SU-DHL-6 (cell line): ENCODE results near the gene DPP9.

Experiments used
- H2AFZ ChIP-seq: fragments of 200-600 bp; sonication (generic); 2 replicates; pipeline ENCODE4 v1.6.1; 2014; ENCODE audit warnings: low read depth, mild to moderate bottlenecking, moderate library complexity, mixed read lengths, antibody characterized with exemption, low read length; ENCODE audit not compliant: severe bottlenecking
- H3F3A ChIP-seq: fragments of 200-600 bp; shearing (Covaris generic); 2 replicates; pipeline ENCODE4 v1.6.0; 2016; ENCODE audit warnings: antibody characterized with exemption, mild to moderate bottlenecking; ENCODE audit not compliant: insufficient read depth
- H3K27ac ChIP-seq: fragments of 200-600 bp; sonication (generic); 2 replicates; pipeline ENCODE4 v1.5.1; 2016; ENCODE audit warnings: low read depth, mild to moderate bottlenecking, low read length, moderate library complexity, mixed read lengths
- H3K27me3 ChIP-seq: fragments of 200-600 bp; sonication (generic), shearing (Covaris generic); 2 replicates; pipeline ENCODE4 v1.6.0; 2014; ENCODE audit warnings: mild to moderate bottlenecking, low read length
- H3K36me3 ChIP-seq: fragments of 200-600 bp; sonication (generic); 2 replicates; pipeline ENCODE4 v1.6.1; 2014; ENCODE audit warnings: mild to moderate bottlenecking, low read length, mixed read lengths
- H3K4me2 ChIP-seq: fragments of 300-600, 200-600 bp; shearing (Covaris generic), sonication (generic); 2 replicates; pipeline ENCODE4 v1.6.0; 2014; ENCODE audit warnings: low read length, low read depth, mild to moderate bottlenecking; ENCODE audit not compliant: poor library complexity, severe bottlenecking
- H3K4me3 ChIP-seq: fragments of 200-600 bp; sonication (generic); 2 replicates; pipeline ENCODE4 v1.5.1; 2014; ENCODE audit warnings: antibody characterized with exemption, low read length, mild to moderate bottlenecking, mixed read lengths; ENCODE audit not compliant: insufficient read depth, poor library complexity, severe bottlenecking
- H3K79me2 ChIP-seq: fragments of 200-600 bp; sonication (generic); 2 replicates; pipeline ENCODE4 v1.6.1; 2014; ENCODE audit warnings: mild to moderate bottlenecking, low read length, moderate library complexity; ENCODE audit not compliant: insufficient read depth
- H3K9ac ChIP-seq: fragments of 200-600 bp; sonication (generic); 2 replicates; pipeline ENCODE4 v1.7.0; 2014; ENCODE audit warnings: mild to moderate bottlenecking, low read length
- H3K9me2 ChIP-seq: fragments of 200-600 bp; sonication (generic); replicated peaks from 2 replicates; pipeline ENCODE4 v1.6.1; 2014; ENCODE audit warnings: low read length; ENCODE audit not compliant: insufficient read depth
- H3K9me3 ChIP-seq: fragments of 200-600 bp; sonication (generic); 2 replicates; pipeline ENCODE4 v1.6.1; 2014; ENCODE audit warnings: low read length, mixed read lengths; ENCODE audit not compliant: insufficient read depth
- H4K20me1 ChIP-seq: fragments of 200-600 bp; sonication (generic); 2 replicates; pipeline ENCODE4 v1.6.1; 2014; ENCODE audit warnings: low read depth, mild to moderate bottlenecking, antibody characterized with exemption, low read length, moderate library complexity, mixed read lengths
- EZH2phosphoT487 ChIP-seq: fragments of 200-600 bp; sonication (generic), shearing (Covaris generic); conservative IDR thresholded peaks from 2 replicates; pipeline ENCODE4 v1.6.1; 2018; ENCODE audit warnings: mild to moderate bottlenecking, antibody characterized with exemption, low read length, moderate library complexity, mixed read lengths
- TF ChIP-seq, protein P1 (sequence below): fragments of 200-600 bp; sonication (generic); IDR thresholded peaks from one replicate; pipeline ENCODE4 v1.5.1; 2017; ENCODE audit warnings: antibody characterized with exemption, mild to moderate bottlenecking, low read length, moderate library complexity; ENCODE audit not compliant: insufficient read depth, poor library complexity, severe bottlenecking

DPP9 gene

GRCh38 chr19:4728871-4729270 lies 5.2 kb upstream of the DPP9 start:
- Histone ChIP-seq H3K4me3 (no peak overlapping the region), H3K27ac (no peak overlapping the region), H3K9me3 (no peaks in the 10 kb centered on the region), H2AFZ (no peak overlapping the region), H3K27me3 (no peaks in the 10 kb centered on the region), H3K4me2 (no peak overlapping the region), H4K20me1 (no peaks in the 10 kb centered on the region), H3K36me3 (no peaks in the 10 kb centered on the region), H3K79me2 (no peaks in the 10 kb centered on the region), H3K9ac (no peak overlapping the region), H3K9me2 (no peaks in the 10 kb centered on the region), H3F3A (peaks cover 14% of the 10 kb centered on the region; the same call in 1 of the 2 replicates)
- TF ChIP-seq, protein P1, sequence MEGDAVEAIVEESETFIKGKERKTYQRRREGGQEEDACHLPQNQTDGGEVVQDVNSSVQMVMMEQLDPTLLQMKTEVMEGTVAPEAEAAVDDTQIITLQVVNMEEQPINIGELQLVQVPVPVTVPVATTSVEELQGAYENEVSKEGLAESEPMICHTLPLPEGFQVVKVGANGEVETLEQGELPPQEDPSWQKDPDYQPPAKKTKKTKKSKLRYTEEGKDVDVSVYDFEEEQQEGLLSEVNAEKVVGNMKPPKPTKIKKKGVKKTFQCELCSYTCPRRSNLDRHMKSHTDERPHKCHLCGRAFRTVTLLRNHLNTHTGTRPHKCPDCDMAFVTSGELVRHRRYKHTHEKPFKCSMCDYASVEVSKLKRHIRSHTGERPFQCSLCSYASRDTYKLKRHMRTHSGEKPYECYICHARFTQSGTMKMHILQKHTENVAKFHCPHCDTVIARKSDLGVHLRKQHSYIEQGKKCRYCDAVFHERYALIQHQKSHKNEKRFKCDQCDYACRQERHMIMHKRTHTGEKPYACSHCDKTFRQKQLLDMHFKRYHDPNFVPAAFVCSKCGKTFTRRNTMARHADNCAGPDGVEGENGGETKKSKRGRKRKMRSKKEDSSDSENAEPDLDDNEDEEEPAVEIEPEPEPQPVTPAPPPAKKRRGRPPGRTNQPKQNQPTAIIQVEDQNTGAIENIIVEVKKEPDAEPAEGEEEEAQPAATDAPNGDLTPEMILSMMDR: no peak
- no peak for TF ChIP-seq EZH2phosphoT487

- H3K4me3 ChIP-seq: peak overlapping the region; percentile 93
- no peaks in the 10 kb centered on the region for H3K36me3 ChIP-seq
- peak overlapping the region; percentile 96 for H3K9ac ChIP-seq
- H2AFZ ChIP-seq: peak overlapping the region; percentile 52
- no peaks in the 10 kb centered on the region for H4K20me1 ChIP-seq
- peak overlapping the region; percentile 55 for H3K27ac ChIP-seq
- H3K9me2 ChIP-seq: no peaks in the 10 kb centered on the region
- H3K27me3 ChIP-seq: no peaks in the 10 kb centered on the region
- no peaks in the 10 kb centered on the region for H3K9me3 ChIP-seq
- H3K79me2 ChIP-seq: peaks cover 26% of the 10 kb centered on the region
- H3F3A ChIP-seq: peaks cover 14% of the 10 kb centered on the region; the same call in 1 of the 2 replicates
- peak overlapping the region; percentile 76 for H3K4me2 ChIP-seq
- TF ChIP-seq EZH2phosphoT487: no peak
- TF ChIP-seq, protein P1: no peak
Measured at GRCh38 chr19:4722671-4723594, 709 bp downstream of the DPP9 start.

DNA sequence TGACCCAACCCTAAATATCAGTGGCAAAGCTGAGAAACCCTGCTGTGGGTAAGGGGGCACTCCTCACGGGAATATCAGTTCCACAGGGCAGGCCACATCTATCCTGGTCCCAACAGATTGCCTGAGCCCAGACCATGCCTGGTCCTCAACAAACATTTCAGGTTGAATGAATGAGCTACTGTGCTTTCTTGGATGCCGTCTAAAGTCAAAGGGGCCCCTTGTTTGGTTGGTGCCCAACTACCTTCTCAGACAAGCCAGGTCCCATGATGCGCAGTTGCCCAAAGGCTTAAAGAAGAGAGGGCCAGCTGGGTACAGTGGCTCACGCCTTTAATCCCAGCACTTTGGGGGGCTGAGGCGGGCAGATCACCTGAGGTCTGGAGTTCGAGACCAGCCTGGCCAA lies 2.4 kb downstream of the DPP9 start:
- no peak overlapping the region for H3K4me2 ChIP-seq

More for the DNA sequence above, 2.4 kb downstream of the DPP9 start:
- Histone ChIP-seq H4K20me1 (no peaks in the 10 kb centered on the region), H3K9me3 (no peaks in the 10 kb centered on the region), H2AFZ (no peak overlapping the region), H3F3A (peaks cover 14% of the 10 kb centered on the region; the same call in 1 of the 2 replicates), H3K36me3 (no peaks in the 10 kb centered on the region), H3K27ac (no peak overlapping the region), H3K27me3 (no peaks in the 10 kb centered on the region), H3K4me3 (no peak overlapping the region), H3K79me2 (peaks cover 26% of the 10 kb centered on the region), H3K9me2 (no peaks in the 10 kb centered on the region), H3K9ac (no peak overlapping the region)
- TF ChIP-seq EZH2phosphoT487: no peak
- TF ChIP-seq, protein P1: no peak
